Spleen (tissue), 11 donors: ENCODE data around the gene SYTL4. TPM values are rescaled to one million over a fixed set of nuclear protein-coding genes. Genes with fewer than 3 reads are reported as not detected.

Experiments
- DNase-seq: peaks from one replicate; pipeline ENCODE4 v3.0.0-alpha.2; 2020
- H3K27ac ChIP-seq, 8 donors: fragments of 200-600 bp; sonication (generic) in 7 of 8; 1 replicate in 4 of 8; 2 replicates in 4 of 8; pipeline versions ENCODE4 v1.5.0 to v1.8.0; 2016 to 2021; ENCODE audit warnings: inconsistent platforms in 4 of 8, mild to moderate bottlenecking in 4 of 8, moderate library complexity in 1 of 8
- H3K27me3 ChIP-seq, 7 donors: fragments of 200-600 bp; sonication (generic) in 6 of 7; replicated peaks in 1 of 7; 1 replicate in 4 of 7; 2 replicates in 3 of 7; pipeline versions ENCODE4 v1.5.0 to v1.8.0; 2016 to 2021; ENCODE audit warnings: inconsistent platforms in 3 of 7, mild to moderate bottlenecking in 1 of 7
- H3K36me3 ChIP-seq, 6 donors: fragments of 200-600 bp; sonication (generic) in 5 of 6; 1 replicate in 4 of 6; 2 replicates in 2 of 6; pipeline versions ENCODE4 v1.5.0 to v1.8.0; 2016 to 2021; ENCODE audit warnings: inconsistent platforms in 2 of 6
- H3K4me1 ChIP-seq, 6 donors: fragments of 200-600 bp; sonication (generic) in 5 of 6; 1 replicate in 3 of 6; 2 replicates in 3 of 6; pipeline versions ENCODE4 v1.5.0 to v1.8.0; 2016 to 2021; ENCODE audit warnings: inconsistent platforms in 3 of 6
- H3K4me3 ChIP-seq, 8 donors: fragments of 200-600 bp; sonication (generic) in 7 of 8; 1 replicate in 4 of 8; 2 replicates in 4 of 8; pipeline versions ENCODE4 v1.5.0 to v1.8.0; 2016 to 2021; ENCODE audit warnings: inconsistent platforms in 4 of 8, mild to moderate bottlenecking in 4 of 8, moderate library complexity in 2 of 8
- H3K9me3 ChIP-seq, 8 donors: fragments of 200-600 bp; sonication (generic) in 7 of 8; 1 replicate in 4 of 8; 2 replicates in 4 of 8; pipeline versions ENCODE4 v1.5.0 to v1.8.0; 2016 to 2021; ENCODE audit warnings: inconsistent platforms in 4 of 8
- CTCF ChIP-seq, 11 experiments: fragments of 200-600 bp in 7 of 11; fragments of 450-650 bp in 4 of 11; sonication (generic) in 4 of 11; IDR thresholded peaks in 8 of 11; conservative IDR thresholded peaks in 3 of 11; 1 replicate in 7 of 11; 2 replicates in 4 of 11; pipeline versions ENCODE4 v1.4.0 to v1.8.0; 2016 to 2021; ENCODE audit warnings: antibody characterized with exemption in 11 of 11, inconsistent platforms in 4 of 11, mild to moderate bottlenecking in 1 of 11
- POLR2A ChIP-seq, 3 donors: fragments of 450-650 bp; IDR thresholded peaks; one replicate each; pipeline ENCODE4 v1.5.1; 2017; ENCODE audit warnings: antibody characterized with exemption in 3 of 3, mild to moderate bottlenecking in 1 of 3
- POLR2AphosphoS5 ChIP-seq, 3 donors: sonication (generic); formaldehyde crosslinking; IDR thresholded peaks; one replicate each; pipeline ENCODE4 v1.5.1; 2017; ENCODE audit warnings: antibody characterized with exemption in 3 of 3
- WGBS, 5 donors: extraction: QIAGEN DNeasy Blood & Tissue Kit in 3 of 5; methylation state at CpG; one replicate each; pipeline versions ENCODE4 v1.1.5 to v1.1.7; 2013 to 2018; 5-methylcytosine and 5-hydroxymethylcytosine counted together
- intact Hi-C: fragments of 100-400 bp; cut with DNase I; formaldehyde crosslinking; loops from one replicate; pipeline ENCODE4 v1.15.0; 2023; ENCODE audit warnings: low total_unique reads
- polyA plus RNA-seq, 3 donors: library from polyadenylated mRNA; stranded (reverse); fragments of 200-250 nt; gene quantifications; one replicate each; pipeline ENCODE4 v1.2.1, GENCODE V29; 2013
- total RNA-seq, 7 donors: library from RNA; depleted of rRNA in 3 of 7; stranded (reverse); fragments of >200 nt in 3 of 7; fragmentation: NEBNext Ultra II Directional in 4 of 7; extraction: Animal tissue kit (Norgen Biotek cat#: 25700) in 4 of 7; gene quantifications; one replicate each; pipeline versions ENCODE4 v1.1.0 to v1.2.1, GENCODE V29; 2016 to 2021
- donor health status: healthy with polysubstance abuse.
- donor health status: DM: no; HTN: no; CAD: no; lungs with moderate emphysema.
- donor health status: DM: no; HTN: no; CAD: no.
- donor health status: Bipolar disorder and iron deficiency.
- donor health status: healthy.
- donor health status: DM: no; HTN: no; CAD: no.
- donor health status: DM: yes; HTN: yes; CAD: no.

SYTL4 gene
- total and polyA plus RNA-seq, 10 donors, result 1.2 to 16.8 (median 6.7) TPM

GRCh38 chrX:100647739-100648138, 84.2 kb downstream of the SYTL4 start:
- H3K27me3 ChIP-seq, result peaks cover 0 to 6% (median 0%) of the 10 kb centered on the region in 7 donors
- peak overlapping the region in 4 of 8 donors; percentile 72 to 83 (median 78) for H3K27ac ChIP-seq
- 53 to 100% (median 71%) methylated on average over 1 to 2 of the region's 2 CpGs for WGBS, 5 donors
- no peak for TF ChIP-seq POLR2A (IDR thresholded peaks at IDR 0.05)
- no peak for TF ChIP-seq POLR2AphosphoS5 (IDR thresholded peaks at IDR 0.05)
- TF ChIP-seq CTCF (IDR thresholded peaks at IDR 0.05 in 8 of 11, conservative IDR thresholded peaks at IDR 0.05 in 3 of 11), result no peak
- no peak overlapping the region for H3K4me3 ChIP-seq
- H3K36me3 ChIP-seq, result no peaks in the 10 kb centered on the region
- intact Hi-C loops, result no loop called here
- no peaks in the 10 kb centered on the region for H3K9me3 ChIP-seq
- DNase-seq, result no peak
- H3K4me1 ChIP-seq, result peaks cover 0 to 4% (median 0%) of the 10 kb centered on the region in 6 donors

GRCh38 chrX:100647095-100647494, 84.8 kb downstream of the SYTL4 start:
- no peaks in the 10 kb centered on the region for H3K9me3 ChIP-seq
- H3K27me3 ChIP-seq, result peaks cover 0 to 6% (median 0%) of the 10 kb centered on the region in 7 donors
- WGBS, 5 donors, result 25 to 63% (median 33%) methylated on average over 1 of the region's 1 CpG
- intact Hi-C loops, result no loop called here
- peak overlapping the region in 4 of 8 donors; percentile 72 to 83 (median 78) for H3K27ac ChIP-seq
- TF ChIP-seq POLR2AphosphoS5 (IDR thresholded peaks at IDR 0.05) (no peak), POLR2A (IDR thresholded peaks at IDR 0.05) (no peak), CTCF (IDR thresholded peaks at IDR 0.05 in 8 of 11, conservative IDR thresholded peaks at IDR 0.05 in 3 of 11) (no peak)
- H3K4me1 ChIP-seq, result peaks cover 0 to 4% (median 0%) of the 10 kb centered on the region in 6 donors
- H3K4me3 ChIP-seq, result no peak overlapping the region
- no peaks in the 10 kb centered on the region for H3K36me3 ChIP-seq
- no peak for DNase-seq

GRCh38 chrX:100645106-100645505, 86.8 kb downstream of the SYTL4 start:
- no peaks in the 10 kb centered on the region for H3K36me3 ChIP-seq
- peaks cover 0 to 4% (median 0%) of the 10 kb centered on the region in 6 donors for H3K4me1 ChIP-seq
- H3K9me3 ChIP-seq, result no peaks in the 10 kb centered on the region
- intact Hi-C loops, result no loop called here
- H3K4me3 ChIP-seq, result peak overlapping the region in 3 of 8 donors; percentile 19 to 49 (median 30)
- H3K27ac ChIP-seq, result peak overlapping the region in 5 of 8 donors; percentile 15 to 83 (median 59)
- 43 to 82% (median 70%) methylated on average over 2 to 4 of the region's 4 CpGs for WGBS, 5 donors
- TF ChIP-seq CTCF (IDR thresholded peaks at IDR 0.05 in 8 of 11, conservative IDR thresholded peaks at IDR 0.05 in 3 of 11), result no peak
- TF ChIP-seq POLR2A (IDR thresholded peaks at IDR 0.05), result no peak
- no peak for TF ChIP-seq POLR2AphosphoS5 (IDR thresholded peaks at IDR 0.05)
- peaks cover 0 to 12% (median 0%) of the 10 kb centered on the region in 7 donors for H3K27me3 ChIP-seq
- no peak for DNase-seq

- Histone ChIP-seq H3K4me3 (peak within 1 kb of the TSS in 4 of 8 donors; percentile 9 to 49 (median 24)), H3K36me3 (no peaks in the 10 kb centered on the region), H3K9me3 (no peaks in the 10 kb centered on the region), H3K27me3 (peaks cover 0 to 19% (median 0%) of the 10 kb centered on the region in 7 donors), H3K27ac (peak within 1 kb of the TSS in 7 of 8 donors; percentile 15 to 83 (median 52)), H3K4me1 (peaks cover 0 to 4% (median 0%) of the 10 kb centered on the region in 6 donors)
- TF ChIP-seq POLR2AphosphoS5 (IDR thresholded peaks at IDR 0.05) (peak in 1 of 3 donors; percentile 77), CTCF (IDR thresholded peaks at IDR 0.05 in 8 of 11, conservative IDR thresholded peaks at IDR 0.05 in 3 of 11) (no peak), POLR2A (IDR thresholded peaks at IDR 0.05) (no peak)
- intact Hi-C loops, result no loop called here
- 52 to 67% (median 62%) methylated on average over 11 of the region's 11 CpGs for WGBS, 5 donors
- DNase-seq, result no peak
Observed at GRCh38 chrX:100643956-100644860, 87.7 kb downstream of the SYTL4 start, which contains the start of gene SRPX2. Gene SRPX2 (plus strand): TSS chrX:100644199. CDS start chrX:100646323, 2,124 bp downstream.
